Right lobe of liver (tissue), 6 donors: ENCODE measurements around the gene PCDHA1. TPM values are rescaled to one million over a fixed set of nuclear protein-coding genes. Genes with fewer than 3 reads are reported as not detected.
"Not testable (repeated sequence)": the region's sequence is repeated elsewhere in the genome, so short reads cannot be mapped to it uniquely, and the experiment has no call there.

Experiments used
- ATAC-seq, 4 donors: fragments of 200-7000 bp; cut with Tn5 transposase; one replicate each; pipeline ENCODE4 v1.9.1; 2020; ENCODE audit warnings: mild to moderate bottlenecking in 4 of 4, moderate library complexity in 4 of 4
- DNase-seq, 3 donors: peaks; one replicate each; pipeline ENCODE4 v3.0.0-alpha.2; 2020
- H3K27ac ChIP-seq, 3 donors: fragments of 200-600 bp; one replicate each; pipeline ENCODE4 v1.8.0; 2022
- H3K27me3 ChIP-seq, 2 donors: fragments of 200-600 bp; one replicate each; pipeline ENCODE4 v1.8.0; 2022
- H3K36me3 ChIP-seq, 4 donors: fragments of 200-600 bp; sonication (generic) in 1 of 4; one replicate each; pipeline versions ENCODE4 v1.5.1 to v1.8.0; 2017 to 2022; ENCODE audit warnings: control low read depth in 1 of 4
- H3K4me1 ChIP-seq, 4 donors: fragments of 200-600 bp; sonication (generic) in 1 of 4; one replicate each; pipeline versions ENCODE4 v1.5.1 to v1.8.0; 2017 to 2022; ENCODE audit warnings: control low read depth in 1 of 4
- H3K4me3 ChIP-seq, 3 donors: fragments of 200-600 bp; one replicate each; pipeline ENCODE4 v1.8.0; 2022
- H3K9me3 ChIP-seq, 4 donors: fragments of 200-600 bp; sonication (generic) in 1 of 4; one replicate each; pipeline versions ENCODE4 v1.5.1 to v1.8.0; 2017 to 2022; ENCODE audit warnings: control low read depth in 1 of 4
- POLR2A ChIP-seq: fragments of 450-650 bp; IDR thresholded peaks from one replicate; pipeline ENCODE4 v1.6.1; 2017; ENCODE audit warnings: antibody characterized with exemption, mild to moderate bottlenecking
- WGBS: methylation state at CpG from one replicate; pipeline ENCODE4 v1.1.6; 2018; ENCODE audit warnings: low coverage, low lambda C conversion rate; ENCODE audit not compliant: insufficient coverage; ENCODE audit errors: missing lambda C conversion rate; 5-methylcytosine and 5-hydroxymethylcytosine counted together
- intact Hi-C, 2 donors: fragments of 100-400 bp; cut with DNase I; formaldehyde crosslinking; loops; one replicate each; pipeline versions ENCODE4 v1.11.2 to v1.14.1; 2022
- total RNA-seq, 6 experiments: library from RNA; depleted of rRNA in 2 of 6; stranded (reverse); fragments of >200 nt in 2 of 6; fragmentation: NEBNext Ultra II Directional in 3 of 6; extraction: Animal tissue kit (Norgen Biotek cat#: 25700) in 3 of 6; gene quantifications; one replicate each; pipeline versions ENCODE4 v1.1.0 to v1.2.4, GENCODE V29; 2016 to 2023
- TF ChIP-seq, protein P1 (sequence below), 4 donors: fragments of 200-600 bp in 3 of 4; fragments of 450-650 bp in 1 of 4; IDR thresholded peaks; one replicate each; pipeline versions ENCODE4 v1.5.1 to v1.8.0; 2016 to 2022; ENCODE audit warnings: antibody characterized with exemption in 4 of 4, mild to moderate bottlenecking in 2 of 4
- donor health status: DM: no; HTN: yes; CAD: no.
- donor health status: DM: no; HTN: no; CAD: no.
- donor health status: DM: no; HTN: no; CAD: no.
- donor health status: DM: no; HTN: yes; CAD: no.
- donor health status: DM: no; HTN: yes; CAD: no.

PCDHA1 gene
- total RNA-seq, 6 experiments from 2014 or later = not detected

- Histone ChIP-seq H3K27me3 (no peaks in the 10 kb centered on the region), H3K4me1 (no peaks in the 10 kb centered on the region), H3K4me3 (no peak within 1 kb of the TSS), H3K36me3 (no peaks in the 10 kb centered on the region), H3K27ac (no peak within 1 kb of the TSS), H3K9me3 (peaks cover 0 to 5% (median 0%) of the 10 kb centered on the region in 4 donors)
- DNase-seq = no peak
- TF ChIP-seq, protein P1, sequence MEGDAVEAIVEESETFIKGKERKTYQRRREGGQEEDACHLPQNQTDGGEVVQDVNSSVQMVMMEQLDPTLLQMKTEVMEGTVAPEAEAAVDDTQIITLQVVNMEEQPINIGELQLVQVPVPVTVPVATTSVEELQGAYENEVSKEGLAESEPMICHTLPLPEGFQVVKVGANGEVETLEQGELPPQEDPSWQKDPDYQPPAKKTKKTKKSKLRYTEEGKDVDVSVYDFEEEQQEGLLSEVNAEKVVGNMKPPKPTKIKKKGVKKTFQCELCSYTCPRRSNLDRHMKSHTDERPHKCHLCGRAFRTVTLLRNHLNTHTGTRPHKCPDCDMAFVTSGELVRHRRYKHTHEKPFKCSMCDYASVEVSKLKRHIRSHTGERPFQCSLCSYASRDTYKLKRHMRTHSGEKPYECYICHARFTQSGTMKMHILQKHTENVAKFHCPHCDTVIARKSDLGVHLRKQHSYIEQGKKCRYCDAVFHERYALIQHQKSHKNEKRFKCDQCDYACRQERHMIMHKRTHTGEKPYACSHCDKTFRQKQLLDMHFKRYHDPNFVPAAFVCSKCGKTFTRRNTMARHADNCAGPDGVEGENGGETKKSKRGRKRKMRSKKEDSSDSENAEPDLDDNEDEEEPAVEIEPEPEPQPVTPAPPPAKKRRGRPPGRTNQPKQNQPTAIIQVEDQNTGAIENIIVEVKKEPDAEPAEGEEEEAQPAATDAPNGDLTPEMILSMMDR (IDR thresholded peaks at IDR 0.05) = peak in 1 of 4 donors; percentile 13
- no peak for TF ChIP-seq POLR2A
- 14% methylated on average over 26 of the region's 29 CpGs for WGBS
- ATAC-seq = no peak
- intact Hi-C loops = no loop called here
These were observed 15.0 kb downstream of the PCDHA1 start, which contains the start of gene PCDHA3 for GRCh38 chr5:140800816-140801493. Gene PCDHA3 (plus strand): TSS chr5:140801057.

DNA sequence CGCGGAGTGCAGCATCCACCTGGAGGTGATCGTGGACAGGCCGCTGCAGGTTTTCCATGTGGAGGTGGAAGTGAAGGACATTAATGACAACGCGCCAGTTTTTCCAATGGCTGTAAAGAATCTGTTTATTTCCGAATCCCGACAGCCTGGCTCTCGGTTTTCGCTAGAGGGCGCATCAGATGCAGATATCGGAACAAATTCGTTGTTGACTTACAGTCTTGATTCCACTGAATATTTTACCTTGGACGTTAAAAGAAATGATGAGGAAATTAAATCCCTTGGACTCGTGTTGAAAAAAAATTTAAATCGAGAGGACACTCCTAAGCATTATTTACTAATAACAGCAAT is 15.5 kb downstream of the PCDHA1 start:
- no peak for ATAC-seq
- H3K9me3 ChIP-seq = peaks cover 0 to 2% (median 0%) of the 10 kb centered on the region in 4 donors
- 8% methylated on average over 12 of the region's 16 CpGs for WGBS
- H3K4me1 ChIP-seq = no peaks in the 10 kb centered on the region
- no peak overlapping the region for H3K4me3 ChIP-seq
- no peaks in the 10 kb centered on the region for H3K27me3 ChIP-seq
- DNase-seq = no peak
- H3K27ac ChIP-seq = no peak overlapping the region
- TF ChIP-seq, protein P1 (IDR thresholded peaks at IDR 0.05) = peak in 1 of 4 donors; percentile 12
- TF ChIP-seq POLR2A = no peak
- intact Hi-C loops = no loop called here
- H3K36me3 ChIP-seq = no peaks in the 10 kb centered on the region

DNA sequence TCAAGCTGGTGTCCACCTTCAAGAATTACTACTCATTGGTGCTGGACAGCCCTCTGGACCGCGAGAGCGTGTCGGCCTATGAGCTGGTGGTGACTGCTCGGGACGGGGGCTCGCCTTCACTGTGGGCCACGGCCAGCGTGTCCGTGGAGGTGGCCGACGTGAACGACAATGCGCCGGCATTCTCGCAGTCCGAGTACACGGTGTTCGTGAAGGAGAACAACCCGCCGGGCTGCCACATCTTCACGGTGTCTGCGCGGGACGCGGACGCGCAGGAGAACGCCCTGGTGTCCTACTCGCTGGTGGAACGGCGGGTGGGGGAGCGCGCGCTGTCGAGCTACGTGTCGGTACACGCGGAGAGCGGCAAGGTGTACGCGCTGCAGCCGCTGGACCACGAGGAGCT is 16.4 kb downstream of the PCDHA1 start:
- DNase-seq = peak in 1 of 3 donors; percentile 45
- intact Hi-C loops, ATAC-seq, H3K27ac ChIP-seq, H3K4me1 ChIP-seq, H3K9me3 ChIP-seq, H3K4me3 ChIP-seq, H3K27me3 ChIP-seq, H3K36me3 ChIP-seq: not testable (repeated sequence)
- WGBS = 53% methylated on average over 13 of the region's 45 CpGs

- DNase-seq (peak in 1 of 3 donors; percentile 43), ATAC-seq (peak in 1 of 4 donors; percentile 14)
- WGBS = no CpG with 5 or more reads among the region's 53 CpGs
- no peaks in the 10 kb centered on the region for H3K4me1 ChIP-seq
- H3K27ac ChIP-seq = no peak overlapping the region
- H3K27me3 ChIP-seq = no peaks in the 10 kb centered on the region
- peaks cover 0 to 2% (median 0%) of the 10 kb centered on the region in 4 donors for H3K9me3 ChIP-seq
- H3K4me3 ChIP-seq = no peak overlapping the region
- H3K36me3 ChIP-seq = no peaks in the 10 kb centered on the region
- TF ChIP-seq, protein P1 (IDR thresholded peaks at IDR 0.05) = no peak
- no peak for TF ChIP-seq POLR2A
- intact Hi-C loops = no loop called here
These were observed 16.9 kb downstream of the PCDHA1 start for GRCh38 chr5:140802781-140803271.

DNA sequence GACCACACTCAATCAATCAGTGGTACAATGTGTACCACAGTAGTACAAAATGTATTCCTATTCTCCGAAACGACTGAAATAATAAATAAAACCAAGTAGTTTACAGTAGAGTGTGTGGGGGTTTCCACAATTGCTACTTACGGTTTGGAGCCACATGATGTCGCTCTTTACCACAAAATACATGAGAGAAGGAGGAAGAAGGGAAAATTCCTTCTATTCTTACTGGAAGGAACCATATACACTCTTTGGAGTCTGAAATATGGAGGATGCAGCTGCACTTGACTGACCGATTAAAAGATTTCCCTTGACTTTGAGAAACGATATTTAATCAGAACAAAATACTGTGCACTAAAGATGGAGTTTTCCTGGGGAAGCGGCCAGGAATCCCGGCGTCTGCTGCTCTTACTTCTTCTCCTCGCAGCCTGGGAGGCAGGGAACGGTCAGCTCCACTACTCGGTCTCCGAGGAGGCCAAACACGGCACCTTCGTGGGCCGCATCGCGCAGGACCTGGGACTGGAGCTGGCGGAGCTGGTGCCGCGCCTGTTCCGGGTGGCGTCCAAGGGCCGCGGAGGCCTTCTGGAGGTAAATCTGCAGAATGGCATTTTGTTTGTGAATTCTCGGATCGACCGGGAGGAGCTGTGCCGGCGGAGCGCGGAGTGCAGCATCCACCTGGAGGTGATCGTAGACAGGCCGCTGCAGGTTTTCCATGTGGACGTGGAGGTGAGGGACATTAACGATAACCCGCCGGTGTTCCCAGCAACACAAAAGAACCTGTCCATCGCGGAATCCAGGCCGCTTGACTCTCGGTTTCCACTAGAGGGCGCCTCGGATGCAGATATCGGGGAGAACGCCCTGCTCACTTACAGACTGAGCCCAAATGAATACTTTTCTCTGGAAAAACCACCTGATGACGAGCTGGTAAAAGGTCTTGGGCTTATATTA is 21.2 kb downstream of the PCDHA1 start, which contains the start of gene PCDHA4:
Gene PCDHA4 (plus strand): TSS at position 235 of the 942 bp plus-strand sequence.
- Histone ChIP-seq H3K27ac (no peak within 1 kb of the TSS), H3K4me1 (no peaks in the 10 kb centered on the region), H3K4me3 (no peak within 1 kb of the TSS), H3K27me3 (no peaks in the 10 kb centered on the region), H3K36me3 (no peaks in the 10 kb centered on the region), H3K9me3 (peaks cover 0 to 10% (median 0%) of the 10 kb centered on the region in 4 donors)
- intact Hi-C loops = no loop called here
- no peak for DNase-seq
- TF ChIP-seq, protein P1 (IDR thresholded peaks at IDR 0.05) = peak in 2 of 4 donors; percentile 7 to 15
- TF ChIP-seq POLR2A = no peak
- no peak for ATAC-seq
- 16% methylated on average over 8 of the region's 47 CpGs for WGBS

DNA sequence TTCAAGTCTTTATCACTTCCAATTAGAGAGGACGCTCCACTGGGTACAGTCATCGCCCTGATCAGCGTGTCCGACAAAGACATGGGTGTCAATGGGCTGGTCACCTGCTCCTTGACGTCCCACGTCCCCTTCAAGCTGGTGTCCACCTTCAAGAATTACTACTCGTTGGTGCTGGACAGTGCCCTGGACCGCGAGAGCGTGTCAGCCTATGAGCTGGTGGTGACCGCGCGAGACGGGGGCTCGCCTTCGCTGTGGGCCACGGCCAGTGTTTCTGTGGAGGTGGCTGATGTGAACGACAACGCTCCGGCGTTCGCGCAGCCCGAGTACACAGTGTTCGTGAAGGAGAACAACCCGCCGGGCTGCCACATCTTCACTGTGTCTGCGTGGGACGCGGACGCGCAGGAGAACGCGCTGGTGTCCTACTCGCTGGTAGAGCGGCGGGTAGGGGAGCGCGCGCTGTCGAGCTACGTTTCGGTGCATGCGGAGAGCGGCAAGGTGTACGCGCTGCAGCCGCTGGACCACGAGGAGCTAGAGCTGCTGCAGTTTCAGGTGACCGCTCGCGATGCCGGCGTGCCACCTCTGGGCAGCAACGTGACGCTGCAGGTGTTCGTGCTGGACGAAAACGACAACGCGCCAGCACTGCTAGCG is 22.4 kb downstream of the PCDHA1 start:
- DNase-seq, H3K36me3 ChIP-seq, H3K4me1 ChIP-seq, H3K27me3 ChIP-seq, H3K4me3 ChIP-seq, H3K27ac ChIP-seq, intact Hi-C loops, ATAC-seq: not testable (repeated sequence)
- H3K9me3 ChIP-seq = peaks cover 0 to 10% (median 0%) of the 10 kb centered on the region in 4 donors
- 57% methylated on average over 32 of the region's 62 CpGs for WGBS
